HG03460 (cell line): ENCODE data around the gene ATP13A2.

ENCODE experiments used
- ATAC-seq: cut with Tn5 transposase; IDR thresholded peaks from one replicate; pipeline ENCODE4 v1.9.1; 2021; ENCODE audit not compliant: unreplicated experiment

ATP13A2 gene

GRCh38 chr1:16980473-16981268 lies 31.1 kb downstream of the ATP13A2 start, which contains the start of gene MFAP2:
Gene MFAP2 (minus strand): TSS chr1:16980620. CDS start chr1:16978273, 2,347 bp downstream.
- ATAC-seq = no peak

GRCh38 chr1:16979475-16980327 lies 32.0 kb downstream of the ATP13A2 start:
- no peak for ATAC-seq

GRCh38 chr1:16978567-16979474 lies 32.9 kb downstream of the ATP13A2 start:
- ATAC-seq = no peak

- no peak for ATAC-seq
Observed at GRCh38 chr1:16978139-16978538, 33.6 kb downstream of the ATP13A2 start.

GRCh38 chr1:16977377-16977776 lies 34.4 kb downstream of the ATP13A2 start:
- ATAC-seq = no peak

- no peak for ATAC-seq
Observed at GRCh38 chr1:16976966-16977365, 34.8 kb downstream of the ATP13A2 start.

- no peak for ATAC-seq
Observed at GRCh38 chr1:16975838-16976237, 35.9 kb downstream of the ATP13A2 start.

GRCh38 chr1:16975211-16975610 lies 36.5 kb downstream of the ATP13A2 start:
- ATAC-seq = no peak

GRCh38 chr1:16973215-16973614 lies 38.5 kb downstream of the ATP13A2 start:
- ATAC-seq = no peak

- ATAC-seq = no peak
Observed at GRCh38 chr1:16972189-16972895, 39.4 kb downstream of the ATP13A2 start.

- ATAC-seq = no peak
Observed at GRCh38 chr1:16971341-16972188, 40.2 kb downstream of the ATP13A2 start.

GRCh38 chr1:16970132-16970910 lies 41.4 kb downstream of the ATP13A2 start:
- no peak for ATAC-seq

- no peak for ATAC-seq
Observed at GRCh38 chr1:16969651-16970050, 42.1 kb downstream of the ATP13A2 start.

GRCh38 chr1:16969057-16969611 lies 42.6 kb downstream of the ATP13A2 start:
- no peak for ATAC-seq

- no peak for ATAC-seq
Observed at GRCh38 chr1:16968372-16968771, 43.4 kb downstream of the ATP13A2 start.

GRCh38 chr1:16967962-16968361 lies 43.8 kb downstream of the ATP13A2 start:
- no peak for ATAC-seq

GRCh38 chr1:16967095-16967575 lies 44.6 kb downstream of the ATP13A2 start:
- no peak for ATAC-seq

GRCh38 chr1:16966282-16966681 lies 45.4 kb downstream of the ATP13A2 start:
- no peak for ATAC-seq
